SK-N-MC (cell line): ENCODE measurements around the gene NDUFA7.
"Not testable (repeated sequence)": the region's sequence is repeated elsewhere in the genome, so short reads cannot be mapped to it uniquely, and the experiment has no call there.

ENCODE experiments used
- DNase-seq: peaks from one replicate; pipeline ENCODE4 v3.0.0-alpha.2; 2011; ENCODE audit warnings: low read depth, low spot score
- H3K27ac ChIP-seq: fragments of 200-600 bp; sonication (generic); 2 replicates; pipeline ENCODE4 v1.5.1; 2016; ENCODE audit warnings: mixed run types
- H3K36me3 ChIP-seq: fragments of 200-600 bp; sonication (generic); 2 replicates; pipeline ENCODE4 v1.6.1; 2017; ENCODE audit warnings: antibody characterized with exemption, low read length, mixed read lengths; ENCODE audit not compliant: insufficient read depth
- H3K4me3 ChIP-seq: fragments of 200-600 bp; sonication (generic); 2 replicates; pipeline ENCODE4 v1.5.1; 2016
- H3K9ac ChIP-seq: fragments of 200-600 bp; sonication (generic); 2 replicates; pipeline ENCODE4 v1.8.0; 2017; ENCODE audit warnings: mixed run types, mixed read lengths; ENCODE audit not compliant: insufficient read length
- H3K9me3 ChIP-seq: fragments of 200-600 bp; sonication (generic); 2 replicates; pipeline ENCODE4 v1.6.1; 2017; ENCODE audit warnings: low read depth, mild to moderate bottlenecking, antibody characterized with exemption, low read length, moderate library complexity, mixed read lengths
- EZH2 ChIP-seq: fragments of 200-600 bp; sonication (generic); IDR thresholded peaks from one replicate; pipeline ENCODE4 v1.6.1; 2017; ENCODE audit warnings: antibody characterized with exemption
- FOXP2 ChIP-seq: optimal IDR thresholded peaks from 2 replicates; pipeline ENCODE3; 2011; ENCODE audit warnings: mild to moderate bottlenecking, moderate library complexity; ENCODE audit not compliant: insufficient read depth; ENCODE audit errors: extremely low read length, control extremely low read depth
- POLR2AphosphoS5 ChIP-seq: IDR thresholded peaks from 2 replicates; pipeline ENCODE4 v1.6.1; 2012; ENCODE audit warnings: mild to moderate bottlenecking, low read depth, low read length, borderline replicate concordance

NDUFA7 gene

DNA sequence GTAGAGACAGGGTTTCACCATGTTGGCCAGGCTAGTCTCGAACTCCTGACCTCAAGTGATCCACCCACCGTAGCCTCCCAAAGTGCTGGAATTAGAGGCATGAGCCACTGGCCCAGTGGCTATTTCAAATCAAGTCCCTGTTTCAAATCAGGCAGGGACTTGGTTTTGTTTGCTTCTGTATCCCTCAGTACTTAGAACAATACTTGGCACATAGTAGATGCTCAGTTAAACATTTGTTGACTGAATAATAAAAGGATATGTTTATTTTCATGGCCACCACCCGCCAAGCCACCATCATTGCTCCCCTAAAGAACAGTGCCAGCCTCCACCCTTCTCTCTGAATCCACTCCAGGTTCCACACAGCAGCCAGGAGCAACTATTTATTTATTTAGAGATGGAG lies 4.3 kb upstream of the NDUFA7 start:
- Histone ChIP-seq H3K36me3 (peaks cover 30% of the 10 kb centered on the region), H3K9me3 (no peaks in the 10 kb centered on the region), H3K27ac (no peak overlapping the region), H3K9ac (no peak overlapping the region), H3K4me3 (no peak overlapping the region)
- no peak for TF ChIP-seq POLR2AphosphoS5
- no peak for TF ChIP-seq FOXP2
- TF ChIP-seq EZH2, result no peak
- DNase-seq, result no peak

GRCh38 chr19:8324186-8325050 lies 3.2 kb upstream of the NDUFA7 start:
- Histone ChIP-seq H3K27ac (0 out of 2 replicates have a peak overlapping the region, but pooled peaks have one; percentile 87), H3K9ac (no peak overlapping the region), H3K9me3 (no peaks in the 10 kb centered on the region), H3K4me3 (no peak overlapping the region), H3K36me3 (peaks cover 30% of the 10 kb centered on the region)
- no peak for DNase-seq
- TF ChIP-seq POLR2AphosphoS5 (peak; percentile 46; the same call in 1 of the 2 replicates), FOXP2 (no peak)

GRCh38 chr19:8323781-8324185 lies 2.6 kb upstream of the NDUFA7 start:
- Histone ChIP-seq H3K9ac (no peak overlapping the region), H3K27ac (peak overlapping the region; percentile 87; the same call in 1 of the 2 replicates), H3K9me3 (no peaks in the 10 kb centered on the region), H3K36me3 (peaks cover 30% of the 10 kb centered on the region), H3K4me3 (no peak overlapping the region; the same call in 1 of the 2 replicates)
- DNase-seq, result no peak
- no peak; the same call in 1 of the 2 replicates for TF ChIP-seq POLR2AphosphoS5
- TF ChIP-seq EZH2, result no peak
- no peak for TF ChIP-seq FOXP2

GRCh38 chr19:8322638-8322997 lies 1.4 kb upstream of the NDUFA7 start:
- no peak for DNase-seq
- peak overlapping the region; percentile 99 for H3K9ac ChIP-seq
- H3K9me3 ChIP-seq, result no peaks in the 10 kb centered on the region
- no peak for TF ChIP-seq EZH2
- TF ChIP-seq POLR2AphosphoS5, result no peak
- H3K4me3 ChIP-seq, result peak overlapping the region; percentile 97
- peak overlapping the region; percentile 87; the same call in 1 of the 2 replicates for H3K27ac ChIP-seq
- H3K36me3 ChIP-seq, result peaks cover 30% of the 10 kb centered on the region

DNA sequence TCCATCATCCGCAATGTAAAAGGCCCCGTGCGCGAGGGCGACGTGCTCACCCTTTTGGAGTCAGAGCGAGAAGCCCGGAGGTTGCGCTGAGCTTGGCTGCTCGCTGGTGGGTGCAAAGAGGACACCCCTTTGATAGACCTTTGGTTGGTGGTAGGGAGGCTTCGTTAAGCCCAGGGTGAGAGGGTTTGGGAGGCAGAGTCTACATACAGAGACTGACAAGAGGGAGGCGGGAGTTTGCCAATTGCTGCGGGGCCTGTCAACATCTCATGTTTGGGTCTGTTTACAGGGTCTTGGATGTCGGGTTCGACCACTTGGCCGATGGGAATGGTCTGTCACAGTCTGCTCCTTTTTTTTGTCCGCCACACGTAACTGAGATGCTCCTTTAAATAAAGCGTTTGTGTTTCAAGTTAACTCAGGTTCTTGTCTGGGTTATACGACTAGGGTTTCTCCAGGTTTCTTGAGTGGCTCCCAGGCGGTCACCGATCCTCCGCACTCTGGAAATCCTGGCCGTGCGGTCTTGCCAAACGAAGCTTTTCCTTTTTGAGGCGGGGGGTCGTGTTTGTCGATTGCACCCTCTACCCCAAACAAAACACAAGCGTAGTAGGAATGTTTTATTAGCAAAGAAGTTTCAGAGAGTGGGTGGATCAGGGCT lies 937 bp upstream of the NDUFA7 start:
- TF ChIP-seq POLR2AphosphoS5 (no peak), FOXP2 (no peak), EZH2 (no peak)
- DNase-seq, result no peak
- H3K9ac ChIP-seq, result peak overlapping the region; percentile 99
- H3K4me3 ChIP-seq, result peak overlapping the region; percentile 97
- H3K9me3 ChIP-seq, result no peaks in the 10 kb centered on the region
- peak overlapping the region; percentile 87 for H3K27ac ChIP-seq
- peaks cover 30% of the 10 kb centered on the region for H3K36me3 ChIP-seq

DNA sequence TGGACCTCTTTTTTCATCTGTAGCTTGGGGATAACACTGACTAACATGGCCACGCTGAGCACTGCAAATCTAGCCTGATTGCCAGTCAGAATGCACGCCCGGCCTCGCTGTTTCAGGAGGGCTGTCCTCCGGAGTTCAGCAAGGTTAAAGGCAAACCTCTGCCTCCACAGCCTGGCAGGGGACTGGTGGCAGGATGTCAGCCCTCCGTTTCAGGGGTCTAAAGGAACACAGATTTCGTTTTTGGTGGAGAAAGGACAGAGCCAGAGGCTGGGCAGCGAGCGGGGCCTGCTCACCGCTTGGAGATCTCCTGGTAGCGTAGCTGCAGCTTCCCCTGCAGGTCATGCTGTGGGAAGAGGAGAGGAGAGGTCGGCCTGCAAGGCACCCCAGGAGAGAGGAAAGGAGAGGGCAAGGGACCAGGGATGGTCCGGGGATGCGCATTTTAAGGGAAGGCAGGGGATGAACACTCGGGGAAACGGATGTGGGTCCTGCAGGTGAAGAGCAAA lies 560 bp downstream of the NDUFA7 start:
- no peak for TF ChIP-seq FOXP2
- TF ChIP-seq POLR2AphosphoS5, result no peak
- TF ChIP-seq EZH2, result no peak
- no peaks in the 10 kb centered on the region for H3K9me3 ChIP-seq
- peaks cover 35% of the 10 kb centered on the region for H3K36me3 ChIP-seq
- H3K4me3 ChIP-seq, result peak overlapping the region; percentile 97
- peak overlapping the region; percentile 87 for H3K27ac ChIP-seq
- peak overlapping the region; percentile 99 for H3K9ac ChIP-seq
- DNase-seq, result no peak

GRCh38 chr19:8319807-8320520 lies 1.2 kb downstream of the NDUFA7 start:
- peak overlapping the region; percentile 87; the same call in 1 of the 2 replicates for H3K27ac ChIP-seq
- no peaks in the 10 kb centered on the region for H3K9me3 ChIP-seq
- peak overlapping the region; percentile 99 for H3K9ac ChIP-seq
- peaks cover 41% of the 10 kb centered on the region for H3K36me3 ChIP-seq
- no peak for DNase-seq
- peak overlapping the region; percentile 97 for H3K4me3 ChIP-seq
- TF ChIP-seq POLR2AphosphoS5 (no peak), FOXP2 (no peak), EZH2 (no peak)

GRCh38 chr19:8318835-8319234 lies 2.3 kb downstream of the NDUFA7 start:
- H3K27ac ChIP-seq, H3K9ac ChIP-seq, H3K9me3 ChIP-seq, DNase-seq, H3K4me3 ChIP-seq: not testable (repeated sequence)
- H3K36me3 ChIP-seq, result peaks cover 41% of the 10 kb centered on the region
